ENCODE data around the gene CTXND1. TPM values are rescaled to one million over a fixed set of nuclear protein-coding genes. Genes with fewer than 3 reads are reported as not detected.

The CTXND1 gene
- total RNA-seq, 1 donor from 2014 or later: 0.41 TPM

DNA sequence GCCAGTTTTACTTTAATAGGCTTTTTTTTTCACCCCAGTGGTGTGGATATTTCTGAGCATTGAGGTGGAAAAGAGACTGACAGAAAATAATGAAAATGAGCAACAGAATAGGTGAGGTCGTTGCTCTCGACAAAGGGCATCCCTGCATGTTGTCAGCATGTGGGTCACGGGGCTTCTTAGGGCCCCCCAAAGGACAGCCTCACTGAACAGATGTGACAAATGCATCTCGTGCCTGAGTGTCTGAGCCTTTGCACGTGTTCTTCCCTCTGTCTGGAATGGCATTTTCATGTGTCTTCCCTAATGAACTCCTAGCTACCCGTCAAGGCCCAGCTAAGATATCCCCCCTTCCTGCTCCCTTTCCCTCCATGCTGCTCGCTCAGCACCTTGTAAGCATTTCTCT lies 67.5 kb downstream of the CTXND1 start:
- FAIRE-seq (no peak), DNase-seq (ENCODE audit: low spot score in 2 of 2) (no peak)

- DNase-seq (ENCODE audit: low spot score in 2 of 2): no peak
- FAIRE-seq: no peak
Observed at GRCh38 chr15:80183886-80184285, 68.1 kb downstream of the CTXND1 start.

DNA sequence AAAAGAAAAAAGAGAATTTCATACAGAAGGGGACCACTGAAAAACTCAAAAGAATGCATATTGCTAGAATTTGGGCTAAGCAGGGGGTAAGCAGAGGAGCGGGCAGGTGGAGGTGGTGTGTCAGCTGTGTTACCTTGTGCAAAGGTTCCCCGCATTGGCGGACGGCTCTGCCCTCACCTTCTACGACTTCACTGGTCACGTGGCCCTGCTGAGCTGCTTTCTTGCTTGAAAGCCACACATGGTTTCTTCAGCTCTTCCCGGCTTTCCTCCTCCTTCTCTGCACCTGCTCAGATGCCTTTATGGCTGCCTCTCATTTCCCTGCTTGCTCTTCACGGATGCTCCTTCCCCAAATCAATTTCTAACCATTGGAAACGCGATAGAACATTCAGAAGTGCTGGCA lies 68.7 kb downstream of the CTXND1 start:
- DNase-seq (ENCODE audit: low spot score in 2 of 2) (no peak), FAIRE-seq (no peak)

DNA sequence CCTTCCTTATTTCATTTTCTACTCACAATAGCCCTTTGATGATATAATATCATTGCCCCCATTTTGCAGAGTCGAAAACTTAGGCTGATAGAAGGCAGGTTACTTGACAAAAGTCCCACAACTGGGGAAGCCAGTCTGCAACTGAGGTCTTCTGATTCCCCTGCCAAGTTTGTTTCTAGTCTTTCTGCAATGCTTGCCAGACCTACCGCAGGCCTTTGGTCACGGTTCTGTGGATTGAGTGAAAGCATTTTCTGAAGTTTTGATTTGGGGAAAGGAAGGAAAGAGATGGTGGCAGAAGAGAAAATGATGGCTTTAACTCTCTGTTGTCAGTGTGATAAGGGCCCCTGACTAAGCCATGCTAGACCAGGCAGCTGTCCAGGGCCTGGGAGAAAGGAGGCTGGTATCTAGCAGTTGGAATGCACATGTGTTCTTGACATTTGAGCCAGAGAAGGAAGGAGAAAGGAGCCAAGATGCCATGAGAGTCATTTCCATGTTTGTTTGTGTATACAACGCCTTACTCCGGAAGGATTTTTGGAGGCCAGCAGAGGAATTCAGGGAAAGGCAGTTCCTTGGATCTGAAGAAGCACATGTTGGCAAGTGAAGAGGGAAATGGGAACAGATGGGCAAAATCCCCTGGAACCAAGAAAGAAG lies 69.3 kb downstream of the CTXND1 start:
- FAIRE-seq (no peak), DNase-seq (ENCODE audit: low spot score in 2 of 2) (no peak)

GRCh38 chr15:80180986-80181385 lies 71.0 kb downstream of the CTXND1 start:
- DNase-seq (ENCODE audit: low spot score in 2 of 2) (no peak), FAIRE-seq (no peak)

GRCh38 chr15:80180468-80180867 lies 71.5 kb downstream of the CTXND1 start:
- FAIRE-seq: no peak
- no peak for DNase-seq (ENCODE audit: low spot score in 2 of 2)

DNA sequence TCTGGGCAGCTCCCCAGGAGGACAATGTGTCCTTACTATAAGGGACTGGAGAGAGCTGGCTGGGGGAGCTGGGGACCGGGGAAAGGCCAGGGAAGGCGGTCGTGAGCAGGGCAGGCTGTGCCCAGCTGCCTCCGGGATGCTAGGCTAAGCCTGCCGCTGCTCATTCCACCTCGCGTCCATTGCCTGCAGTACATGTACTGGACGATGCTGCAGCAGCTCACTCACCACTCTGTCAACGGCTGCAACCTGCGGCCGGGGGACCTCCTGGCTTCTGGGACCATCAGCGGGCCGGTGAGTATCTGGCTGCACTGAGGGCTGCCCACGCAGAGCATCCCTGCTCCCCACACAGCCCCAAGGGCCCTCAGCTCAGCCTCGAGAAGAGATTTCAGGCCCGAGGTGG lies 72.1 kb downstream of the CTXND1 start:
- FAIRE-seq (no peak), DNase-seq (ENCODE audit: low spot score in 2 of 2) (no peak)

DNA sequence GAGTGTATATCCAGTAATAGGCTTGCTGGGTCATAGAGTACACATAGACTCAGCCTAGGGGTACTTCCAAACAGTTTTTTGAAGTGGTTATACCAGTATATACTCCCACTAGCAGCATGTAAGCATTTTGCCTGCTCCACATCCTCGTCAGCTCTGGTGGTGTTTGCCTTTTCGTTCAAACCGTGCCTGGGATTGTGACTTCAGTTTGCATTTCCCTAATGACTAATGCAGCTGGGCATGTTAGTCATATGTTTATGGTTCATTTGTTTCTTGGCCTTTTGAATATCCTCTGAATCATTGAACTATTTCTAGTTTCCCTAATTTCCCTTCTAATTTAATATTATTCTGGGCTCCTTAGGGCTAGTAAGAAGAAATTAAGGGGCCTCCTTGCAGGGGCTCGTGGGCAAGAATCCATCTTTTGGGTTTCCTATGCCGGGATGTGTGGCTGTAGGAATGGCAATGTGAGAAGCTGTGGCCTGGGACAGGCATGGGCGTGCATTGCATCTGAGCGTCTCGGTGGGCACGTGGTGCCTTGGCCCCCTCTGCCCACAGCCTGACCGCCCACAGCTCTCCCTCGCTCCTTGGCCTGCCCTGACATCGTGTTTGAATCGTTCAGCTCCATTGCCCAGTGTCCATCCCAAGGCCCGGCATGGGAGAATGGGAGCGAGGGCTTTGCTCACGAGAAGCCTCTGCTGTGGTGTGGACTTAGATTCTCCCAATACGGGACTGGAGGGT lies 72.8 kb downstream of the CTXND1 start:
- FAIRE-seq: no peak
- DNase-seq (ENCODE audit: low spot score in 2 of 2): no peak

- DNase-seq (ENCODE audit: low spot score in 2 of 2): no peak
- no peak for FAIRE-seq
Observed at GRCh38 chr15:80177156-80177555, 74.9 kb downstream of the CTXND1 start.

DNA sequence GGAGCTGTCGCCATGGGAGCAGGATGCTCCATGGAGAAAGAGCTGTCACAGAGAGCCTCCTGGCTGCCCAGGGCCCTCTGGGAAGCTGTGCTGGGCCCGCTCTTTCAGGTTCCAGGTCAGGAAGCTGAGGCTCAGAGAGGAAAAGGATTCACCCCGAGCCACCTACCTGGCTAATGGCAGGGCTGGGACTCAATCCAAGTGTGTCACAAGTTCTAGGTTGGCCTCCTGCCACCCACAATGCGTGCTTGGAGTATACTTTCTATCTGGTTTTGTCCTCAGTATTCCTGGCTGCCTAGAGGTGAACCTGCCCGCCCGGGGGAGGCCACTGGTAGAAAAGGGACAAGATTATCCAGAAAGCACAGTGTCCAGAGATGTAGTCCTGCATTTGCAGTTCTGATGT lies 75.6 kb downstream of the CTXND1 start:
- DNase-seq (ENCODE audit: low spot score in 2 of 2) (no peak), FAIRE-seq (no peak)

GRCh38 chr15:80175436-80175835 lies 76.6 kb downstream of the CTXND1 start:
- FAIRE-seq (no peak), DNase-seq (ENCODE audit: low spot score in 2 of 2) (no peak)

DNA sequence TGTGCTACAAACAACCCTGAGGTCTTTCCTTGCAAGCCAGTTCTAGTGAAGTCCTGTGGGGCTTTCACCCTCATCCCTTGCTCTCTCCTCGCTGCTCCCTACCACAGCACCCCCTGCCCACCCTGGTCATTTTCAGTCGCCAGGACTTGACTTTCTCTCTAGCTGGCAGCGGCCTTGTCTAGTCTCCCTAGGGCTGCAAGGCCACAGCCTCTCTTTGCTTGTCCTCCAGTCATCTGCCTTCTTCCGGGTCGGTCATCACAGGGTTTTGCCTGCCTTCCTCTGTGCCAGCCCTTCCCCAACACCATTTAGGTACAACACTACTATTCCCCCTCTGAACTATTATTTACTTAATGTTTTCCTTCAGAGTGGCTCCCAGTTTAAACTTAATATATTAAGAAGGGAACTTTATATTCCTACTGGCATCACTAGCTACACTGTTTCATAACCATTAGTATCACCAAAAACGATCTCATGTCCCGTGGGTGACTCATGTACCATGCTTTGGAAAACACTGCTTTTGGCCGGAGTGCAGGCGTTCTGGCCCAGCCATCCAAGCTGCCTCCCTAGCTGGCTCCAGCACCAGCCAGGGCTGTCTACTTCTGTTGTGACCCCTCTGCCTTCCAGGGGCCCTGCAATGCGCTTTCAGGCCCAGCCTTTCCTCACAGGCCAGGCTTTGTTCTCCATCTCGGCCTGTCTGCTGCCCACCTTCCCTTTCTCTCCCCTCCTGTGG lies 77.8 kb downstream of the CTXND1 start:
- no peak for FAIRE-seq
- no peak for DNase-seq (ENCODE audit: low spot score in 2 of 2)

DNA sequence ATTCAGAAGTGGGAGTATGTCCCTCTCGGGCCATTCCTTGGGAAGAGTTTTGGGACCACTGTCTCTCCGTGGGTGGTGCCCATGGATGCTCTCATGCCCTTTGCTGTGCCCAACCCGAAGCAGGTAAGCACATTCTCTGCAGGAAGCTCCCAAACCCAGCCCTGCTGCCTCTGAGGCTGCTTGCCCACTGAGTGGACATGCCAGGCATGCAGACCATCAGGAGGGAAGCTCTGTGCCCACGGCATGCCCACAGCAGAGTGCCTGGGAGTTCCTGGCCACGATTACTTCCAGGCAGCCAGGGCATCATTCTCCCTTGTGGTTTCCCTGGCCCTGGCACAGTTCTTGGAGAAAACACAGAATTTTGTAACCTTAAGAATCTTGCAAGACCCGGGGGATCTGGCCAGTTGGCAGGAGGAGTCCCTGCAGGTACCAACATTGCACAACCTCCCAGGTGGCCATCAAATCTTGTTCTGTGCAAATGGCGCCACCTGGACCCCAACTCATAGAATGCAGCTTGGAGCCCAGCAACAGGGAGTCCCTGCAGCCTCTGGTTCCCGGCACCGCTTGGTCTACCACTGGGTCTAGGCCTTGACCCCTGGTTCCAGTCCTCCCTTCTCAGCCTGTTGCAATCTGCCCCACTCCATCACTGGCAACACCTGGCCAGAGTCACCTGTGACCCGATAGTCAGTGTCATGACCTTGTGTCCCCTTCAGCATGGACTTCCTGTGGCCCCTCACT lies 78.8 kb downstream of the CTXND1 start:
- DNase-seq (ENCODE audit: low spot score in 2 of 2) (peak in 1 of 2 donors; percentile 53), FAIRE-seq (no peak)

GRCh38 chr15:80172401-80172800 lies 79.6 kb downstream of the CTXND1 start:
- FAIRE-seq (no peak), DNase-seq (ENCODE audit: low spot score in 2 of 2) (no peak)

DNA sequence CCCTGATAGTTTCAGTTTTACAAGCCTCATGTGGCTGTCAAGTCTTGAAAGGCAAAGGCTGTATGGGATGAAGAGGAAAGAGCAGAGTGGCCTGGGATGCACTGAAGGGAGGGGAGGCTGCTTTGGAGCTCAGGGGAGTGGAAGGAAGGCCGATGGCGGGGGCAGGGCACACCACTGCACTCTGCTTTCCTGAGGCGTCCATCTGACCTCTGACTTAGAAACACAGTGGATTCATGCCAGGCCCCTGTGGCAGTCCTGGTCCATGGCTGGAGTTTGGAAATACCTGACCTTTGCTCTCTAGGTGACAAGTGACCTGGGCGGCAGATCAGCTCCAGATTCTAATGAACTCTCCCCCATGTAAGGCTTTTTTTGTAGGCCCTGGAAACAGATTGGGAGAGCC lies 80.2 kb downstream of the CTXND1 start:
- no peak for FAIRE-seq
- DNase-seq (ENCODE audit: low spot score in 2 of 2): no peak

DNA sequence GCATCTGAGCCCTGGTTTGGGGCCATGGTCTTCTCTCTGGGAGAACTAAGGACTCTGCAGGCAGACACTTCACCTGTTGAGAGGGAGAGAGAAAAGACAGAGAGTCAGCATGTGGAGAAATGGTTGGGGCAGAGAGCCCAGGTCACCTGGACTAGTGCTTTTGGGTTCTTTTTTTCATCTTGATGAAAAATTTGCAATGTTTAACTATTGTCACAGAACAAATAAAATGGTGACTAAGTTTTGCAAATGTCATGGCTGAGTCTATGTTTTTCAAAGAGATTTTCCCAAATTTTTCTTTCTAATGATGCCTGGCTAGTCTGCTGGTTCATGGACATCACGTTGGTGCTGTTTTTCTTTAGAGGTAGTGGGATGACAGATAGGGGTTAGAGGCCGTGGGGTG lies 81.4 kb downstream of the CTXND1 start:
- FAIRE-seq (no peak), DNase-seq (ENCODE audit: low spot score in 2 of 2) (no peak)

GRCh38 chr15:80169768-80170357 lies 82.2 kb downstream of the CTXND1 start:
- no peak for FAIRE-seq
- DNase-seq (ENCODE audit: low spot score in 2 of 2): no peak

- FAIRE-seq: no peak
- DNase-seq (ENCODE audit: low spot score in 2 of 2): no peak
Observed at GRCh38 chr15:80168421-80168820, 83.6 kb downstream of the CTXND1 start.

DNA sequence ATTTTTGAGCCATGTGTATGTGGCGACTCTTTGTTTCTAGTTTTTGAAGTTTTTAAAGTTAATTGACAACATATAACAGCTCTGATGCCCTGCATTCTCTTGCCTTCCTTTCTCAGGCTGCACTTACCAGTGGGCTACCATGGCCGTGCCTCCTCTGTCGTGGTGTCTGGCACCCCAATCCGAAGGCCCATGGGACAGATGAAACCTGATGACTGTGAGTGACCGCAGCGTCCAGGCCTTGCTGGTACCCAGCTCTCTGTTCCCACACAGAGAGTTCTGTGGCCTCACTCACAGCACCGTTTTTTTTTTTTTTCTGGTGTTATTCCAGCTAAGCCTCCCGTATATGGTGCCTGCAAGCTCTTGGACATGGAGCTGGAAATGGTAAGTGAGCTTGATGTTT lies 84.1 kb downstream of the CTXND1 start:
- DNase-seq (ENCODE audit: low spot score in 2 of 2): no peak
- FAIRE-seq: no peak

GRCh38 chr15:80163897-80164296 lies 88.1 kb downstream of the CTXND1 start:
- no peak for DNase-seq (ENCODE audit: low spot score in 2 of 2)

DNA sequence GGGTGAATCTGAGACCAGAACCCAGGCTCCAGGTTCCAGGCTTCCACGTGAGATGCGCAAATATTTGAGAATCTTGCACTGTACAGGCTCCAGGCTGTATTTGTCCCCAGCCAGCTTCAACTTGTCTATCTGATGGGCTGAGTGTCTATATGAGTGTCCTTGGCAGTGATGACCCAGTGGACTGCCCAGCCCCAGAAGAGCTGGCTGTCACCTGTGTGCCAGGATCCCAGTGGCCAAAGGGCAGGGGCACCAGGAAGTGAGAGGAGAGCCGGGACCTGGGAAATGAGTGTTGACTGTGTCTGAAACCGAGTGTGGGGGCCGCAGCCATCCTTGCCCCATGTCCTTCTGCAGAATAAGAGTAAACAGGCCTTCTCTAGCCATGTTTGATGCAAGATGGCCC lies 88.8 kb downstream of the CTXND1 start:
- DNase-seq (ENCODE audit: low spot score in 2 of 2) (no peak), FAIRE-seq (no peak)

More at GRCh38 chr15:80163897-80164296, 88.1 kb downstream of the CTXND1 start:
- FAIRE-seq: no peak

Measured in frontal cortex (tissue), 4 donors.